Smooth muscle cell (in vitro differentiated cells): Measurements from ENCODE around the gene STARD6. TPM values are rescaled to one million over a fixed set of nuclear protein-coding genes. Genes with fewer than 3 reads are reported as not detected.

Source experiments
- DNase-seq: peaks from one replicate; lab custom pipeline; 2025; ENCODE audit not compliant: unreplicated experiment; lab: John Stamatoyannopoulos, UW
- H2AFZ ChIP-seq: fragments of 200-600 bp; sonication (generic); 2 replicates; pipeline ENCODE4 v1.6.0; 2016; ENCODE audit warnings: antibody characterized with exemption, low read depth, mild to moderate bottlenecking
- H3F3A ChIP-seq: fragments of 200-600 bp; sonication (generic); 2 replicates; pipeline ENCODE4 v1.6.0; 2017; ENCODE audit warnings: antibody characterized with exemption, low read depth
- H3K27ac ChIP-seq: fragments of 200-600 bp; sonication (generic); 2 replicates; pipeline ENCODE4 v1.5.1; 2016; ENCODE audit warnings: low read depth, mild to moderate bottlenecking
- H3K27me3 ChIP-seq: fragments of 200-600 bp; sonication (generic); 2 replicates; pipeline ENCODE4 v1.6.1; 2016; ENCODE audit warnings: low read depth, mild to moderate bottlenecking
- H3K36me3 ChIP-seq: fragments of 200-600 bp; sonication (generic); 2 replicates; pipeline ENCODE4 v1.5.1; 2016; ENCODE audit warnings: low read depth
- H3K4me1 ChIP-seq: fragments of 200-600 bp; sonication (generic); 2 replicates; pipeline ENCODE4 v1.5.1; 2016; ENCODE audit warnings: low read depth
- H3K4me2 ChIP-seq: fragments of 200-600 bp; sonication (generic); 2 replicates; pipeline ENCODE4 v1.6.0; 2016; ENCODE audit warnings: mild to moderate bottlenecking
- H3K4me3 ChIP-seq: fragments of 200-600 bp; sonication (generic); 2 replicates; pipeline ENCODE4 v1.5.1; 2016; ENCODE audit warnings: mild to moderate bottlenecking
- H3K79me2 ChIP-seq: fragments of 200-600 bp; sonication (generic); 2 replicates; pipeline ENCODE4 v1.6.0; 2016; ENCODE audit warnings: low read depth, mild to moderate bottlenecking
- H3K9ac ChIP-seq: fragments of 200-600 bp; sonication (generic); 2 replicates; pipeline ENCODE4 v1.6.0; 2016; ENCODE audit warnings: low read depth
- H3K9me3 ChIP-seq: fragments of 200-600 bp; sonication (generic); replicated peaks from 2 replicates; pipeline ENCODE4 v1.5.1; 2016; ENCODE audit warnings: low read depth
- H4K20me1 ChIP-seq: fragments of 200-600 bp; sonication (generic); 2 replicates; pipeline ENCODE4 v1.6.0; 2016; ENCODE audit warnings: low read depth
- WGBS: methylation state at CpG from one replicate; pipeline ENCODE4 v1.1.7; 2016; ENCODE audit warnings: low lambda C conversion rate; 5-methylcytosine and 5-hydroxymethylcytosine counted together
- polyA plus RNA-seq: library from polyadenylated mRNA; unstranded; fragments of >200 nt; fragmentation: Nextera tagmentation; extraction: Ambion mirVana; gene quantifications from 2 replicates; pipeline ENCODE4 v1.2.1, GENCODE V29; 2016
- total RNA-seq: library from RNA; depleted of rRNA; stranded (reverse); fragments of >200 nt; gene quantifications from 2 replicates; pipeline ENCODE4 v1.2.3, GENCODE V29; 2014
- TF ChIP-seq, protein P1 (sequence below): fragments of 200-600 bp; sonication (generic); IDR thresholded peaks from 2 replicates; pipeline ENCODE4 v1.5.1; 2017; ENCODE audit warnings: borderline replicate concordance, mild to moderate bottlenecking, antibody characterized with exemption; ENCODE audit not compliant: insufficient read depth, poor library complexity, severe bottlenecking

STARD6 gene
- total and polyA plus RNA-seq, 2 experiments from 2014 or later: not detected

DNA sequence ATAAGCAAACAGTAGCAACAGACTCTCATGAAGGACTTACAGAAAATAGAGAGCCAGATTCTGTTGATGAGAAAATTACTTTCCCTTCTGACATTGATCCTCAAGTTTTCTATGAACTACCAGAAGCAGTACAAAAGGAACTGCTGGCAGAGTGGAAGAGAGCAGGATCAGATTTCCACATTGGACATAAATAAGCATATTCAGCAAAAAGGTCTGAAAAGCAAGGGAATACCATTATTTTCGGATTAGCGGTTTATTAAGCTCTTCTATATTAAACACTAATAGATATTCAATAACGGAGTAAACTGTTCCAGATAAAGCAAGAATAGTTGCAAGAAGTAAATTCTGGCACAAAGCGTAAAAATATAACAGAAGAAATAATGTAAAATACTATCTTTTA, 63.4 kb downstream of the STARD6 start:
- 97% methylated on average over 4 of the region's 4 CpGs for WGBS
- TF ChIP-seq, protein P1, sequence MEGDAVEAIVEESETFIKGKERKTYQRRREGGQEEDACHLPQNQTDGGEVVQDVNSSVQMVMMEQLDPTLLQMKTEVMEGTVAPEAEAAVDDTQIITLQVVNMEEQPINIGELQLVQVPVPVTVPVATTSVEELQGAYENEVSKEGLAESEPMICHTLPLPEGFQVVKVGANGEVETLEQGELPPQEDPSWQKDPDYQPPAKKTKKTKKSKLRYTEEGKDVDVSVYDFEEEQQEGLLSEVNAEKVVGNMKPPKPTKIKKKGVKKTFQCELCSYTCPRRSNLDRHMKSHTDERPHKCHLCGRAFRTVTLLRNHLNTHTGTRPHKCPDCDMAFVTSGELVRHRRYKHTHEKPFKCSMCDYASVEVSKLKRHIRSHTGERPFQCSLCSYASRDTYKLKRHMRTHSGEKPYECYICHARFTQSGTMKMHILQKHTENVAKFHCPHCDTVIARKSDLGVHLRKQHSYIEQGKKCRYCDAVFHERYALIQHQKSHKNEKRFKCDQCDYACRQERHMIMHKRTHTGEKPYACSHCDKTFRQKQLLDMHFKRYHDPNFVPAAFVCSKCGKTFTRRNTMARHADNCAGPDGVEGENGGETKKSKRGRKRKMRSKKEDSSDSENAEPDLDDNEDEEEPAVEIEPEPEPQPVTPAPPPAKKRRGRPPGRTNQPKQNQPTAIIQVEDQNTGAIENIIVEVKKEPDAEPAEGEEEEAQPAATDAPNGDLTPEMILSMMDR: no peak
- no peaks in the 10 kb centered on the region for H3F3A ChIP-seq
- H3K4me2 ChIP-seq: no peak overlapping the region
- peaks cover 5% of the 10 kb centered on the region for H4K20me1 ChIP-seq
- H3K36me3 ChIP-seq: peaks cover 4% of the 10 kb centered on the region
- no peaks in the 10 kb centered on the region for H3K27me3 ChIP-seq
- H3K4me1 ChIP-seq: no peaks in the 10 kb centered on the region
- H3K79me2 ChIP-seq: no peaks in the 10 kb centered on the region
- H2AFZ ChIP-seq: no peak overlapping the region
- H3K9ac ChIP-seq: no peak overlapping the region
- no peak overlapping the region for H3K27ac ChIP-seq
- H3K4me3 ChIP-seq: no peak overlapping the region
- no peaks in the 10 kb centered on the region for H3K9me3 ChIP-seq
- no peak for DNase-seq

DNA sequence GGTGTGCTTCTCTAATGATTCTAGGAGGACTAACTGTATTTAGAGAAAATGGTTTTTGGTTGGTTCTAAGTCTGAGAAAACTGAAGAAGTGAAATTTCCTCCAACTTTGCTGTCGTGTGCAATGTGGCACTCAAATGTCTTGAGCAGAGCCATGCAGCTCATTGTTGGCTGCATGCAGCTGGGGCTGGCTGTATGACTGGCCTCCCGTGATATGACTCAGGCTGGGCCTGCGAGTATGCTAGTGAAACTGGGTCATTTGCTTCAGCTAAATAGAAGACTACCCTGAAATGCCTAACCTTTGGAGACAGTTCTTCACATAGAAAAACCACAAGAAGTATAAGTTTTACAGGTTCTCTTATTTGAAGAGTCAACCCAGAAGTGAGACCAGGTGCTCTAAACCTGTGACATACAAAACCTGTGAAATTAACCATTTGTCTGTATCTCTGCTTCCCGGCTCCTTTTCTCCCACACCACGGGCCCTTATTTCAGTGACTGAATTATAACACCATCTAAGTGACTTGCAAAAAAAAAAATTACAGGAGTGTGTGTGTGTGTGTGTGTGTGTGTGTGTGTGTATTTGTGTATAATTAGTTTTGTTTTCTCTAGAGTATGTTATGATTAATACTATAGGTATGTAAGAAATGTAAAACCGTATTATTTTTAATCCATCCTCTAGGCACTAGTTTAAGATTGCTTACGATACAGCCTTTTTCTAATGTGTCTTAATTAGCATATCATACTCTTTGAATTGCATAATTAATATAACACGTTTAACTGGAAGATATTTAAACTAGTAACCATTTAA, 72.5 kb downstream of the STARD6 start:
- Histone ChIP-seq H3K4me3 (no peak overlapping the region), H3K27me3 (no peaks in the 10 kb centered on the region), H3F3A (peaks cover 15% of the 10 kb centered on the region), H3K79me2 (no peaks in the 10 kb centered on the region), H3K4me1 (peaks cover under 1% of the 10 kb centered on the region), H2AFZ (no peak overlapping the region), H4K20me1 (peaks cover 15% of the 10 kb centered on the region), H3K27ac (peak overlapping the region; percentile 75), H3K36me3 (peaks cover 35% of the 10 kb centered on the region), H3K4me2 (peak overlapping the region; percentile 70), H3K9me3 (no peaks in the 10 kb centered on the region), H3K9ac (peak overlapping the region; percentile 27)
- WGBS: 41% methylated on average over 8 of the region's 8 CpGs
- TF ChIP-seq, protein P1: no peak
- no peak for DNase-seq

DNA sequence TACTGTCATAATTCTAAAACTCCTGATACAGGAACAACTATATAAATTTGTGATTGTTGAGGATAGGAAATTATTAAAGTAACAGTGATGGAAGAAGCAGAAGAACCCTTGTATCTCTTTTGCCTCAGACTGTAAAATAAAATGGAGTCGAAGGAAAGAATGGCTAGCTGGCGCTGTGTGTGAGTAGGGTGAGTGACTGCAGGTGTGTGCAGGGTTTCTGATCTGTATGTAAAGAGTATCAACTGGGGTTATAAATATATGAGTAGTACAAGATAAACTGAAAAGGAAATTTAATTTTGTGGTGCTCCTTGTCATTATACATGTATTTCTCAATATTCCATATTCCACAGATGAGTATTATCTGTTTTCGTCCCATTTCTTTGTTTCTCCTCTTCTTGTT, 73.1 kb downstream of the STARD6 start:
- Histone ChIP-seq H3K4me2 (no peak overlapping the region), H3F3A (peaks cover 15% of the 10 kb centered on the region), H3K4me1 (peaks cover 7% of the 10 kb centered on the region), H3K27me3 (no peaks in the 10 kb centered on the region), H3K79me2 (peaks cover 3% of the 10 kb centered on the region), H4K20me1 (peaks cover 15% of the 10 kb centered on the region), H2AFZ (no peak overlapping the region), H3K9me3 (no peaks in the 10 kb centered on the region), H3K27ac (peak overlapping the region; percentile 75), H3K36me3 (peaks cover 40% of the 10 kb centered on the region), H3K9ac (no peak overlapping the region), H3K4me3 (no peak overlapping the region)
- no peak for DNase-seq
- 97% methylated on average over 3 of the region's 3 CpGs for WGBS
- TF ChIP-seq, protein P1: no peak

DNA sequence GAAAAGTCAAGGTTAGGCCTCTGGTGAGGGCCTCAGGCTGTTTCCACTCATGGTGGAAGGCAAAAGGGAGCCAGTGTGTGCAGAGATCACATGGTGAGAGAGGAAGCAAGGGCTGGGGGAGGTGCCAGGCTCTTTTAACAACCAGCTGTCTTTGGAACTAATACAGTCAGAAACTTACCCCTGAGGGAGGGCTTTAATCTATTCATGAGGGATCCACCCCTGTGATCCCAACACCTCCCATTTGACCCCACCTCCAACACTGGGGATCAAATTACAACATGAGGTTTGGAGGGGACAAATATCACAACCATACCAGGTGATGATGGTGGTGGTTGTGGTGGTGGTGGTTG, 77.5 kb downstream of the STARD6 start:
- Histone ChIP-seq H3K9ac (no peak overlapping the region), H4K20me1 (peaks cover 6% of the 10 kb centered on the region), H3K79me2 (peaks cover 11% of the 10 kb centered on the region), H3K9me3 (no peaks in the 10 kb centered on the region), H3K4me1 (peaks cover 8% of the 10 kb centered on the region), H3K4me3 (no peak overlapping the region), H2AFZ (no peak overlapping the region), H3K27ac (no peak overlapping the region), H3K36me3 (peaks cover 16% of the 10 kb centered on the region), H3F3A (peaks cover 9% of the 10 kb centered on the region), H3K4me2 (no peak overlapping the region), H3K27me3 (no peaks in the 10 kb centered on the region)
- no peak for DNase-seq
- TF ChIP-seq, protein P1: no peak
